Adrenal gland (tissue), 12 donors: Measurements from ENCODE around the gene LRRC4C. TPM values are rescaled to one million over a fixed set of nuclear protein-coding genes. Genes with fewer than 3 reads are reported as not detected.

Experiments
- DNase-seq, 7 donors: peaks; one replicate each; pipeline ENCODE4 v3.0.0-alpha.2; 2019 to 2020
- H3K27ac ChIP-seq, 5 donors: fragments of 200-600 bp; sonication (generic) in 4 of 5; 1 replicate in 3 of 5; 2 replicates in 2 of 5; pipeline versions ENCODE4 v1.5.1 to v1.8.0; 2016 to 2020; ENCODE audit warnings: mild to moderate bottlenecking in 1 of 5
- H3K27me3 ChIP-seq: fragments of 200-600 bp; 2 replicates; pipeline ENCODE4 v1.8.0; 2021
- H3K36me3 ChIP-seq, 2 donors: fragments of 200-600 bp; replicated peaks in 1 of 2; 1 replicate in 1 of 2; 2 replicates in 1 of 2; pipeline versions ENCODE4 v1.5.1 to v1.8.0; 2018 to 2022
- H3K4me1 ChIP-seq, 2 donors: fragments of 200-600 bp; replicated peaks in 1 of 2; 1 replicate in 1 of 2; 2 replicates in 1 of 2; pipeline versions ENCODE4 v1.5.1 to v1.8.0; 2018 to 2021
- H3K4me3 ChIP-seq, 4 donors: fragments of 200-600 bp; sonication (generic) in 3 of 4; one replicate each; pipeline ENCODE4 v1.5.1; 2016 to 2018
- H3K9me3 ChIP-seq, 3 donors: fragments of 200-600 bp; sonication (generic) in 1 of 3; replicated peaks in 1 of 3; 1 replicate in 2 of 3; 2 replicates in 1 of 3; pipeline versions ENCODE4 v1.5.1 to v1.8.0; 2016 to 2021
- CTCF ChIP-seq, 6 experiments: fragments of 450-650 bp in 4 of 6; fragments of 200-600 bp in 2 of 6; sonication (generic) in 1 of 6; IDR thresholded peaks; 1 replicate in 5 of 6; 2 replicates in 1 of 6; pipeline versions ENCODE4 v1.5.1 to v1.8.0; 2016 to 2021; ENCODE audit warnings: antibody characterized with exemption in 6 of 6, mild to moderate bottlenecking in 2 of 6, moderate library complexity in 1 of 6
- POLR2A ChIP-seq, 2 donors: fragments of 450-650 bp; IDR thresholded peaks; one replicate each; pipeline ENCODE4 v1.6.1; 2017; ENCODE audit warnings: antibody characterized with exemption in 2 of 2, mild to moderate bottlenecking in 2 of 2, moderate library complexity in 1 of 2
- WGBS, 4 donors: extraction: QIAGEN DNeasy Blood & Tissue Kit in 2 of 4; methylation state at CpG; one replicate each; pipeline versions ENCODE4 v1.1.5 to v1.1.7; 2013 to 2017; 5-methylcytosine and 5-hydroxymethylcytosine counted together
- intact Hi-C, 2 donors: fragments of 100-400 bp; cut with DNase I; formaldehyde crosslinking; loops; one replicate each; pipeline versions ENCODE4 v1.14.1 to v1.15.0; 2022 to 2023
- polyA plus RNA-seq, 3 donors: library from polyadenylated mRNA; stranded (reverse); fragments of 200-250 nt in 2 of 3; fragments of 350-450 nt in 1 of 3; fragmentation: Illumina TruSeq in 1 of 3; extraction: RNeasy Lipid Tissue Mini Kit (QIAGEN cat#74804) in 1 of 3; gene quantifications; one replicate each; pipeline ENCODE4 v1.2.3, GENCODE V29; 2013 to 2014
- total RNA-seq, 9 donors: library from RNA; depleted of rRNA in 4 of 9; stranded (reverse); fragments of >200 nt in 4 of 9; fragments of 120-200 nt in 1 of 9; fragmentation: NEBNext Ultra II Directional in 1 of 9; extraction: Animal tissue kit (Norgen Biotek cat#: 25700) in 1 of 9; gene quantifications; one replicate each; pipeline versions ENCODE4 v1.1.0 to v1.2.4, GENCODE V29; 2013 to 2023
- donor health status: healthy with polysubstance abuse.
- donor health status: Bipolar disorder and iron deficiency.
- donor health status: DM: yes; HTN: yes; CAD: no.
- donor health status: DM: no; HTN: no; CAD: no.
- donor health status: DM: no; HTN: no; CAD: no.
- donor health status: DM: yes; HTN: yes; CAD: no.

Gene LRRC4C
- total and polyA plus RNA-seq, 12 donors: 1.0 to 10.6 (median 5.5) TPM

GRCh38 chr11:40104941-40105550, 1354.4 kb downstream of the LRRC4C start:
- 63 to 75% (median 70%) methylated on average over 5 of the region's 5 CpGs for WGBS, 4 donors
- no peak for DNase-seq
- intact Hi-C loops: no loop called here

GRCh38 chr11:40100781-40101180, 1358.7 kb downstream of the LRRC4C start:
- WGBS, 4 donors: 78 to 86% (median 84%) methylated on average over 5 of the region's 5 CpGs
- intact Hi-C loops: no loop called here

More at GRCh38 chr11:40104941-40105550, 1354.4 kb downstream of the LRRC4C start:
- H3K9me3 ChIP-seq: no peaks in the 10 kb centered on the region
- no peak for TF ChIP-seq POLR2A (IDR thresholded peaks at IDR 0.05)
- TF ChIP-seq CTCF (IDR thresholded peaks at IDR 0.05): no peak
- no peaks in the 10 kb centered on the region for H3K27me3 ChIP-seq
- no peak overlapping the region for H3K4me3 ChIP-seq
- no peaks in the 10 kb centered on the region for H3K36me3 ChIP-seq
- H3K4me1 ChIP-seq: no peaks in the 10 kb centered on the region
- no peak overlapping the region for H3K27ac ChIP-seq

DNA sequence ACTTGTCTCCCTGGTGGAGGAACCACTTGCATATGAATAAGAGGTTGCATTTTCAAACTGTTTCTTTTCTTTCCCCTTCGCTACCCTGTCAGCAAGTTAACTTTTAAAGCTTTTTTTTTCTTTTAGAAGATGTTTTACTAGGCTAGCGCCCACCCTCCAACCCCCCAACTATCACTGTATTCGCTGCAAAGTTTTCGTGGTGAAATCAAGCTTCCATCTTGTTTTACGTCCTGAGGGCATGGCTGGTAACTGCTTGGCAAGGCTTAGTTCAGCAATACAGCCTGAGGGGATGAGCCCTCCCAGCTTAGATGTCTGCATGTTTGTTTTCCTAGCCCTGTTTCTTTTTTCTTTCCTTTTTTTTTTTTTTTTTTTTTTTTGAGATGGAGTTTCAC, 1359.3 kb downstream of the LRRC4C start:
- H3K27ac ChIP-seq: no peak overlapping the region
- no peaks in the 10 kb centered on the region for H3K27me3 ChIP-seq
- 70 to 86% (median 84%) methylated on average over 5 of the region's 5 CpGs for WGBS, 4 donors
- no peaks in the 10 kb centered on the region for H3K9me3 ChIP-seq
- DNase-seq: no peak
- intact Hi-C loops: no loop called here
- TF ChIP-seq CTCF (IDR thresholded peaks at IDR 0.05) (no peak), POLR2A (IDR thresholded peaks at IDR 0.05) (no peak)
- no peaks in the 10 kb centered on the region for H3K4me1 ChIP-seq
- no peak overlapping the region for H3K4me3 ChIP-seq
- H3K36me3 ChIP-seq: no peaks in the 10 kb centered on the region

More at GRCh38 chr11:40100781-40101180, 1358.7 kb downstream of the LRRC4C start:
- no peak for TF ChIP-seq POLR2A (IDR thresholded peaks at IDR 0.05)
- no peak for TF ChIP-seq CTCF (IDR thresholded peaks at IDR 0.05)
- Histone ChIP-seq H3K9me3 (no peaks in the 10 kb centered on the region), H3K27ac (no peak overlapping the region), H3K4me3 (no peak overlapping the region), H3K27me3 (no peaks in the 10 kb centered on the region), H3K4me1 (no peaks in the 10 kb centered on the region), H3K36me3 (no peaks in the 10 kb centered on the region)
- no peak for DNase-seq

- intact Hi-C loops: no loop called here
- no peak overlapping the region for H3K4me3 ChIP-seq
Observed at GRCh38 chr11:40099426-40100161, 1359.9 kb downstream of the LRRC4C start.

More at GRCh38 chr11:40099426-40100161, 1359.9 kb downstream of the LRRC4C start:
- H3K9me3 ChIP-seq: no peaks in the 10 kb centered on the region
- no peak for DNase-seq
- no peaks in the 10 kb centered on the region for H3K27me3 ChIP-seq
- H3K36me3 ChIP-seq: no peaks in the 10 kb centered on the region
- 62 to 69% (median 63%) methylated on average over 13 of the region's 13 CpGs for WGBS, 4 donors
- TF ChIP-seq CTCF (IDR thresholded peaks at IDR 0.05) (no peak), POLR2A (IDR thresholded peaks at IDR 0.05) (no peak)
- no peak overlapping the region for H3K27ac ChIP-seq
- H3K4me1 ChIP-seq: no peaks in the 10 kb centered on the region
